CD14-positive monocyte (primary cell): Measurements from ENCODE around the gene HTR6. TPM values are rescaled to one million over a fixed set of nuclear protein-coding genes. Genes with fewer than 3 reads are reported as not detected.

Experiments
- DNase-seq, 3 donors: peaks; one replicate each; pipeline ENCODE4 v3.0.0-alpha.2; 2011 to 2022
- H2AFZ ChIP-seq: 2 replicates; pipeline ENCODE4 v1.6.0; 2012; ENCODE audit warnings: mild to moderate bottlenecking, low read depth, low read length, inconsistent platforms; ENCODE audit not compliant: insufficient read depth, poor library complexity, severe bottlenecking
- H3K27ac ChIP-seq, 2 donors: 1 replicate in 1 of 2; 2 replicates in 1 of 2; pipeline ENCODE4 v1.5.1; 2012 to 2013; ENCODE audit warnings: low read length in 2 of 2, control low read depth in 1 of 2, inconsistent platforms in 1 of 2, low read depth in 1 of 2, mild to moderate bottlenecking in 1 of 2
- H3K27me3 ChIP-seq, 2 donors: one replicate each; pipeline versions ENCODE4 v1.6.0 to v1.6.1; 2011 to 2013; ENCODE audit warnings: low read length in 2 of 2; ENCODE audit not compliant: control insufficient read depth in 2 of 2, insufficient read depth in 2 of 2
- H3K36me3 ChIP-seq, 2 donors: replicated peaks in 1 of 2; 1 replicate in 1 of 2; 2 replicates in 1 of 2; pipeline versions ENCODE4 v1.5.1 to v1.6.1; 2012 to 2013; ENCODE audit warnings: low read length in 2 of 2, control low read depth in 1 of 2, inconsistent platforms in 1 of 2, mild to moderate bottlenecking in 1 of 2; ENCODE audit not compliant: insufficient read depth in 2 of 2, control insufficient read depth in 1 of 2
- H3K4me1 ChIP-seq, 2 donors: 1 replicate in 1 of 2; 2 replicates in 1 of 2; pipeline versions ENCODE4 v1.5.1 to v1.6.1; 2012 to 2013; ENCODE audit warnings: low read length in 2 of 2, control low read depth in 1 of 2, inconsistent platforms in 1 of 2, mild to moderate bottlenecking in 1 of 2, moderate library complexity in 1 of 2; ENCODE audit not compliant: insufficient read depth in 2 of 2, control insufficient read depth in 1 of 2
- H3K4me2 ChIP-seq: replicated peaks from 2 replicates; pipeline ENCODE3; 2012; ENCODE audit warnings: low read length, moderate library complexity, mild to moderate bottlenecking; ENCODE audit not compliant: poor library complexity, severe bottlenecking; ENCODE audit errors: extremely low read depth
- H3K4me3 ChIP-seq, 3 experiments: fragments of 200-600 bp in 1 of 3; sonication (generic) in 1 of 3; replicated peaks in 1 of 3; 1 replicate in 2 of 3; 2 replicates in 1 of 3; pipeline ENCODE4 v1.5.1; 2011 to 2013; ENCODE audit warnings: low read length in 3 of 3, mild to moderate bottlenecking in 3 of 3, control low read depth in 2 of 3, low read depth in 2 of 3, inconsistent platforms in 1 of 3, moderate library complexity in 1 of 3
- H3K79me2 ChIP-seq: 2 replicates; pipeline ENCODE4 v1.6.0; 2012; ENCODE audit warnings: mild to moderate bottlenecking, control low read depth, inconsistent platforms, low read length, moderate library complexity; ENCODE audit not compliant: insufficient read depth
- H3K9ac ChIP-seq: 2 replicates; pipeline ENCODE4 v1.6.0; 2017; ENCODE audit warnings: low read length, mild to moderate bottlenecking; ENCODE audit not compliant: insufficient read depth, poor library complexity, severe bottlenecking
- H3K9me3 ChIP-seq, 2 donors: replicated peaks in 1 of 2; 1 replicate in 1 of 2; 2 replicates in 1 of 2; pipeline versions ENCODE4 v1.5.1 to v1.6.1; 2012 to 2013; ENCODE audit warnings: low read length in 2 of 2, control low read depth in 1 of 2; ENCODE audit not compliant: control insufficient read depth in 1 of 2, insufficient read depth in 1 of 2
- H4K20me1 ChIP-seq: 2 replicates; pipeline ENCODE4 v1.6.0; 2012; ENCODE audit warnings: mild to moderate bottlenecking, low read length, control low read depth, moderate library complexity; ENCODE audit not compliant: insufficient read depth
- H3K27ac Mint-ChIP-seq, 7 donors: one replicate each; pipeline ENCODE4 v1.8.0; 2020; ENCODE audit warnings: mild to moderate bottlenecking in 7 of 7, mixed read lengths in 7 of 7, moderate library complexity in 6 of 7, inconsistent platforms in 2 of 7
- H3K27me3 Mint-ChIP-seq, 3 donors: one replicate each; pipeline ENCODE4 v1.8.0; 2021 to 2022; ENCODE audit warnings: low read depth in 3 of 3, mild to moderate bottlenecking in 3 of 3, mixed read lengths in 3 of 3, moderate library complexity in 3 of 3, inconsistent platforms in 1 of 3
- H3K36me3 Mint-ChIP-seq, 2 donors: one replicate each; pipeline ENCODE4 v1.8.0; 2020; ENCODE audit warnings: mixed read lengths in 2 of 2, inconsistent platforms in 1 of 2, mild to moderate bottlenecking in 1 of 2
- H3K4me1 Mint-ChIP-seq: one replicate; pipeline ENCODE4 v1.8.0; 2020; ENCODE audit warnings: mild to moderate bottlenecking, mixed read lengths
- H3K4me3 Mint-ChIP-seq, 2 donors: one replicate each; pipeline ENCODE4 v1.8.0; 2020; ENCODE audit warnings: mild to moderate bottlenecking in 2 of 2, mixed read lengths in 2 of 2, moderate library complexity in 1 of 2
- H3K9me3 Mint-ChIP-seq, 7 donors: one replicate each; pipeline ENCODE4 v1.8.0; 2020 to 2022; ENCODE audit warnings: mixed read lengths in 7 of 7, mild to moderate bottlenecking in 6 of 7, moderate library complexity in 6 of 7, inconsistent platforms in 2 of 7
- WGBS: methylation state at CpG from one replicate; pipeline ENCODE4 v1.1.5; 2013; ENCODE audit warnings: missing lambda C conversion rate; ENCODE audit not compliant: insufficient coverage; 5-methylcytosine and 5-hydroxymethylcytosine counted together
- intact Hi-C, 2 donors: fragments of 100-400 bp; cut with micrococcal nuclease; formaldehyde crosslinking; loops; one replicate each; pipeline versions ENCODE4 v1.15.0 to v1.15.1; 2023
- polyA plus RNA-seq, 3 donors: library from polyadenylated mRNA; depleted of rRNA in 1 of 3; unstranded in 2 of 3; stranded (reverse) in 1 of 3; fragments of 300-500 nt in 2 of 3; fragments of >200 nt in 1 of 3; fragmentation: Illumina TruSeq in 2 of 3; gene quantifications; 1 replicate in 2 of 3; 2 replicates in 1 of 3; pipeline ENCODE4 v1.2.3, GENCODE V29; 2012 to 2021
- TF ChIP-seq, protein P1 (sequence below): fragments of 200-600 bp; IDR thresholded peaks from one replicate; pipeline ENCODE4 v1.8.0; 2022; ENCODE audit warnings: antibody characterized with exemption, mild to moderate bottlenecking

The HTR6 gene
- polyA plus RNA-seq, 3 donors: not detected

- Histone ChIP-seq H3K27ac (no peak overlapping the region), H3K79me2 (no peaks in the 10 kb centered on the region), H3K36me3 (peaks cover 6 to 51% of the 10 kb centered on the region in 2 donors), H3K4me3 (no peak overlapping the region), H3K9me3 (peaks cover 7 to 8% of the 10 kb centered on the region in 2 donors), H4K20me1 (no peaks in the 10 kb centered on the region), H3K27me3 (no peaks in the 10 kb centered on the region), H3K9ac (no peak overlapping the region), H2AFZ (no peak overlapping the region), H3K4me2 (no peak overlapping the region), H3K4me1 (no peaks in the 10 kb centered on the region)
- no peak for DNase-seq
- Mint-ChIP-seq H3K36me3 (peaks cover 37 to 46% of the 10 kb centered on the region in 2 donors), H3K4me3 (no peak overlapping the region), H3K27ac (peak overlapping the region in 1 of 7 donors; percentile 57), H3K4me1 (no peaks in the 10 kb centered on the region), H3K27me3 (no peaks in the 10 kb centered on the region), H3K9me3 (peaks cover 2 to 7% (median 6%) of the 10 kb centered on the region in 7 donors)
- 96% methylated on average over 9 of the region's 9 CpGs for WGBS
- intact Hi-C loops: no loop called here
- TF ChIP-seq, protein P1, sequence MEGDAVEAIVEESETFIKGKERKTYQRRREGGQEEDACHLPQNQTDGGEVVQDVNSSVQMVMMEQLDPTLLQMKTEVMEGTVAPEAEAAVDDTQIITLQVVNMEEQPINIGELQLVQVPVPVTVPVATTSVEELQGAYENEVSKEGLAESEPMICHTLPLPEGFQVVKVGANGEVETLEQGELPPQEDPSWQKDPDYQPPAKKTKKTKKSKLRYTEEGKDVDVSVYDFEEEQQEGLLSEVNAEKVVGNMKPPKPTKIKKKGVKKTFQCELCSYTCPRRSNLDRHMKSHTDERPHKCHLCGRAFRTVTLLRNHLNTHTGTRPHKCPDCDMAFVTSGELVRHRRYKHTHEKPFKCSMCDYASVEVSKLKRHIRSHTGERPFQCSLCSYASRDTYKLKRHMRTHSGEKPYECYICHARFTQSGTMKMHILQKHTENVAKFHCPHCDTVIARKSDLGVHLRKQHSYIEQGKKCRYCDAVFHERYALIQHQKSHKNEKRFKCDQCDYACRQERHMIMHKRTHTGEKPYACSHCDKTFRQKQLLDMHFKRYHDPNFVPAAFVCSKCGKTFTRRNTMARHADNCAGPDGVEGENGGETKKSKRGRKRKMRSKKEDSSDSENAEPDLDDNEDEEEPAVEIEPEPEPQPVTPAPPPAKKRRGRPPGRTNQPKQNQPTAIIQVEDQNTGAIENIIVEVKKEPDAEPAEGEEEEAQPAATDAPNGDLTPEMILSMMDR: no peak
Observed at GRCh38 chr1:19725606-19726005, 60.9 kb downstream of the HTR6 start.

DNA sequence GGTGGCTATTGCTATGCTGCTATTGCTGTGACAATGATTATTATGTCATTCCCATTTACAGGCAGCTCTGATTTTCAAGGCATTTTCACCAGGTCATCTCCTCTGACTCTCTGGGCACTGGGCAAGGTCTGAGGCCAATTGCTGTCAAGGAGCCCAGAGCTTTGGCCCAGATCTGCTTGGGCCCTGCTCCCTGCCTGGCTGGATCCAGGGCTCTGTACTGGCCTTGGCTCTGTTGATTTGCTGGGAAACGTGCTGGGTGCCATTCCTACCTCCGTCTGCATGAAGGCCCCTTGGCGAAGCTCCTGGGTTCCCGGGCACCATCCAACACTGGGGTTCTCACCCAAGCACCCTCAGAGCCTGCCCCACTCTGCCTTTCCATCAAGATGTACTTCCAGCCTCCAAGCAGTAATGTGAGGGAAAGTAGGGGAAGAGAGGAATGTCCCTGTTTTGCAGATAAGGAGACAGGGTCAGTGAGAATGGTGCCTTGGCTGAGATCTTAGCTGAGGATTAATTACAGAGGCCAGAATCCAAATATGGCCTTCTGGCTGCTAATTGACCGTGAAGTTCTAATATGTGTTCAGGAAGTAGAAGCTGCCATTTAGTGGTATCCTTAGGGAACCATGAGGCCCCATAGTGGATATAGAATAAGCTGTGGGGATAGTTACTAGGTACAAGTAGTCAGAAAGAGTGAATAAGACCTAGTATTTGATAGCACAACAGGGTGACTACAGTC, 63.9 kb downstream of the HTR6 start:
- intact Hi-C loops: no loop called here
- H2AFZ ChIP-seq: no peak overlapping the region

More for the DNA sequence above, 63.9 kb downstream of the HTR6 start:
- no peak overlapping the region for H3K4me2 ChIP-seq
- peak overlapping the region in 1 of 7 donors; percentile 16 for H3K27ac Mint-ChIP-seq
- no peaks in the 10 kb centered on the region for H3K4me1 Mint-ChIP-seq
- H3K4me3 ChIP-seq: no peak overlapping the region
- H3K36me3 ChIP-seq: peaks cover 9 to 64% of the 10 kb centered on the region in 2 donors
- H3K27ac ChIP-seq: no peak overlapping the region
- no peaks in the 10 kb centered on the region for H3K79me2 ChIP-seq
- TF ChIP-seq, protein P1: no peak
- no peaks in the 10 kb centered on the region for H3K27me3 ChIP-seq
- H3K36me3 Mint-ChIP-seq: peaks cover 47 to 56% of the 10 kb centered on the region in 2 donors
- DNase-seq: no peak
- H3K27me3 Mint-ChIP-seq: no peaks in the 10 kb centered on the region
- peaks cover 7 to 8% of the 10 kb centered on the region in 2 donors for H3K9me3 ChIP-seq
- 100% methylated on average over 3 of the region's 5 CpGs for WGBS
- peak overlapping the region in 1 of 2 donors; percentile 24 for H3K4me3 Mint-ChIP-seq
- H3K9me3 Mint-ChIP-seq: peaks cover 2 to 10% (median 9%) of the 10 kb centered on the region in 7 donors
- no peak overlapping the region for H3K9ac ChIP-seq
- no peaks in the 10 kb centered on the region for H3K4me1 ChIP-seq
- H4K20me1 ChIP-seq: no peaks in the 10 kb centered on the region
